CD4-positive, alpha-beta T cell treated with Interferon gamma for 1 hour (primary cell): ENCODE data around the gene GULP1.
"Not testable (repeated sequence)": the region's sequence is repeated elsewhere in the genome, so short reads cannot be mapped to it uniquely, and the experiment has no call there.

Experiments used
- DNase-seq: peaks from one replicate; pipeline ENCODE4 v3.0.0-alpha.2; 2020

GULP1 gene

GRCh38 chr2:188492751-188493150 lies 201.1 kb downstream of the GULP1 start:
- DNase-seq: no peak

- DNase-seq: no peak
These were observed 203.2 kb downstream of the GULP1 start for GRCh38 chr2:188494906-188495305.

- no peak for DNase-seq
These were observed 204.3 kb downstream of the GULP1 start for GRCh38 chr2:188495969-188496431.

- no peak for DNase-seq
These were observed 206.1 kb downstream of the GULP1 start for GRCh38 chr2:188497726-188498125.

GRCh38 chr2:188503975-188504374 lies 212.3 kb downstream of the GULP1 start:
- no peak for DNase-seq

GRCh38 chr2:188506843-188507242 lies 215.2 kb downstream of the GULP1 start:
- no peak for DNase-seq

GRCh38 chr2:188511346-188511745 lies 219.7 kb downstream of the GULP1 start:
- DNase-seq: no peak

GRCh38 chr2:188512456-188512855 lies 220.8 kb downstream of the GULP1 start:
- DNase-seq: no peak

- DNase-seq: no peak
These were observed 224.2 kb downstream of the GULP1 start for GRCh38 chr2:188515918-188516317.

GRCh38 chr2:188517549-188518215 lies 226.0 kb downstream of the GULP1 start:
- DNase-seq: no peak

GRCh38 chr2:188518381-188518780 lies 226.7 kb downstream of the GULP1 start:
- no peak for DNase-seq

- DNase-seq: no peak
These were observed 227.5 kb downstream of the GULP1 start for GRCh38 chr2:188519136-188519535.

GRCh38 chr2:188522517-188522916 lies 230.8 kb downstream of the GULP1 start:
- no peak for DNase-seq

GRCh38 chr2:188523919-188524318 lies 232.2 kb downstream of the GULP1 start:
- no peak for DNase-seq

GRCh38 chr2:188524519-188525113 lies 232.9 kb downstream of the GULP1 start:
- no peak for DNase-seq

- DNase-seq: no peak
These were observed 235.0 kb downstream of the GULP1 start for GRCh38 chr2:188526701-188527100.

GRCh38 chr2:188527141-188527540 lies 235.5 kb downstream of the GULP1 start:
- no peak for DNase-seq

- DNase-seq: no peak
These were observed 235.9 kb downstream of the GULP1 start for GRCh38 chr2:188527581-188527993.

GRCh38 chr2:188529710-188530109 lies 238.0 kb downstream of the GULP1 start:
- no peak for DNase-seq

GRCh38 chr2:188534875-188535274 lies 243.2 kb downstream of the GULP1 start:
- DNase-seq: no peak

GRCh38 chr2:188551671-188552070 lies 260.0 kb downstream of the GULP1 start:
- DNase-seq: no peak

- DNase-seq: no peak
These were observed 265.4 kb downstream of the GULP1 start for GRCh38 chr2:188557081-188557480.

- not testable (repeated sequence) for DNase-seq
These were observed 267.8 kb downstream of the GULP1 start for GRCh38 chr2:188559455-188559854.

GRCh38 chr2:188561473-188561979 lies 269.9 kb downstream of the GULP1 start:
- DNase-seq: no peak
